OCI-LY1 (cell line): ENCODE data around the gene MAML2.

Experiments used
- H2AFZ ChIP-seq: fragments of 200-600 bp; sonication (generic), shearing (Covaris generic); 2 replicates; pipeline ENCODE4 v1.6.0; 2014; ENCODE audit warnings: antibody characterized with exemption, mild to moderate bottlenecking, low read length
- H3F3A ChIP-seq: fragments of 200-600 bp; sonication (generic), shearing (Covaris generic); 2 replicates; pipeline ENCODE4 v1.6.0; 2014; ENCODE audit warnings: mild to moderate bottlenecking, antibody characterized with exemption, low read length, moderate library complexity; ENCODE audit not compliant: insufficient read depth
- H3K27ac ChIP-seq: fragments of 200-600 bp; sonication (generic); 2 replicates; pipeline ENCODE4 v1.5.1; 2014; ENCODE audit warnings: low read length, mixed run types, mild to moderate bottlenecking, low read depth; ENCODE audit not compliant: poor library complexity, severe bottlenecking
- H3K27me3 ChIP-seq: fragments of 200-600 bp; sonication (generic); 2 replicates; pipeline ENCODE4 v1.6.0; 2014; ENCODE audit warnings: antibody characterized with exemption, mild to moderate bottlenecking, low read length, moderate library complexity; ENCODE audit not compliant: insufficient read depth
- H3K36me3 ChIP-seq: fragments of 200-600 bp; sonication (generic); 2 replicates; pipeline ENCODE4 v1.6.1; 2014; ENCODE audit warnings: mild to moderate bottlenecking, antibody characterized with exemption, low read length, moderate library complexity, mixed read lengths; ENCODE audit not compliant: insufficient read depth
- H3K4me1 ChIP-seq: fragments of 200-600 bp; sonication (generic); 2 replicates; pipeline ENCODE4 v1.5.1; 2014; ENCODE audit warnings: mild to moderate bottlenecking, low read length, moderate library complexity; ENCODE audit not compliant: insufficient read depth, severe bottlenecking
- H3K4me2 ChIP-seq: fragments of 200-600 bp; sonication (generic), shearing (Covaris generic); 2 replicates; pipeline ENCODE4 v1.6.1; 2014; ENCODE audit warnings: low read length
- H3K4me3 ChIP-seq: fragments of 200-600 bp; sonication (generic); 2 replicates; pipeline ENCODE4 v1.5.1; 2014; ENCODE audit warnings: low read length, low read depth, mild to moderate bottlenecking, mixed read lengths; ENCODE audit not compliant: poor library complexity, severe bottlenecking
- H3K79me2 ChIP-seq: fragments of 200-600 bp; shearing (Covaris generic); 2 replicates; pipeline ENCODE4 v1.6.1; 2016; ENCODE audit warnings: mixed run types, low read length, mixed read lengths; ENCODE audit not compliant: insufficient read depth
- H3K9ac ChIP-seq: fragments of 200-600 bp; sonication (generic), shearing (Covaris generic); 2 replicates; pipeline ENCODE4 v1.6.1; 2014; ENCODE audit warnings: mild to moderate bottlenecking, low read length, mixed read lengths
- H3K9me2 ChIP-seq: fragments of 200-600 bp; sonication (generic), shearing (Covaris generic); 2 replicates; pipeline ENCODE4 v1.6.1; 2014; ENCODE audit warnings: low read depth, mild to moderate bottlenecking, low read length, mixed read lengths
- H3K9me3 ChIP-seq: fragments of 200-600 bp; shearing (Covaris generic); 2 replicates; pipeline ENCODE4 v1.6.1; 2014; ENCODE audit warnings: low read length, mixed read lengths
- H4K20me1 ChIP-seq: fragments of 200-600 bp; sonication (generic), shearing (Covaris generic); 2 replicates; pipeline ENCODE4 v1.6.0; 2016; ENCODE audit warnings: mild to moderate bottlenecking, low read length; ENCODE audit not compliant: insufficient read depth
- CTCF ChIP-seq: fragments of 200-600 bp; sonication (generic), shearing (Covaris generic); IDR thresholded peaks from 2 replicates; pipeline ENCODE4 v1.5.1; 2017; ENCODE audit warnings: mild to moderate bottlenecking, antibody characterized with exemption, low read length, moderate library complexity, mixed read lengths
- EZH2 ChIP-seq: fragments of 200-600 bp; sonication (generic), shearing (Covaris generic); IDR thresholded peaks from 2 replicates; pipeline ENCODE4 v1.8.0; 2017; ENCODE audit warnings: borderline replicate concordance, mixed run types, mild to moderate bottlenecking, antibody characterized with exemption, low read length, moderate library complexity, mixed read lengths

Gene MAML2

GRCh38 chr11:96004862-96005261, 338.1 kb downstream of the MAML2 start:
- no peaks in the 10 kb centered on the region for H4K20me1 ChIP-seq
- no peak for TF ChIP-seq EZH2
- TF ChIP-seq CTCF, result no peak
- no peaks in the 10 kb centered on the region for H3K9me2 ChIP-seq
- no peaks in the 10 kb centered on the region for H3K9me3 ChIP-seq
- no peak overlapping the region for H3K27ac ChIP-seq
- no peaks in the 10 kb centered on the region for H3K36me3 ChIP-seq
- no peaks in the 10 kb centered on the region for H3K79me2 ChIP-seq
- no peak overlapping the region for H2AFZ ChIP-seq
- H3K4me2 ChIP-seq, result no peak overlapping the region
- no peak overlapping the region for H3K9ac ChIP-seq
- no peak overlapping the region for H3K4me3 ChIP-seq
- no peaks in the 10 kb centered on the region for H3K4me1 ChIP-seq
- no peaks in the 10 kb centered on the region for H3K27me3 ChIP-seq
- no peaks in the 10 kb centered on the region for H3F3A ChIP-seq

GRCh38 chr11:96002754-96003290, 340.2 kb downstream of the MAML2 start:
- no peak overlapping the region for H3K27ac ChIP-seq
- no peaks in the 10 kb centered on the region for H3K4me1 ChIP-seq
- no peak for TF ChIP-seq CTCF
- no peak for TF ChIP-seq EZH2
- H3K79me2 ChIP-seq, result no peaks in the 10 kb centered on the region
- H3K9ac ChIP-seq, result no peak overlapping the region
- no peaks in the 10 kb centered on the region for H4K20me1 ChIP-seq
- no peaks in the 10 kb centered on the region for H3F3A ChIP-seq
- no peak overlapping the region for H2AFZ ChIP-seq
- H3K9me3 ChIP-seq, result no peaks in the 10 kb centered on the region
- no peak overlapping the region for H3K4me3 ChIP-seq
- no peaks in the 10 kb centered on the region for H3K27me3 ChIP-seq
- H3K4me2 ChIP-seq, result no peak overlapping the region
- no peaks in the 10 kb centered on the region for H3K36me3 ChIP-seq
- H3K9me2 ChIP-seq, result no peaks in the 10 kb centered on the region

- Histone ChIP-seq H3F3A (no peaks in the 10 kb centered on the region), H3K36me3 (no peaks in the 10 kb centered on the region), H3K79me2 (no peaks in the 10 kb centered on the region), H2AFZ (no peak overlapping the region), H3K4me1 (no peaks in the 10 kb centered on the region), H3K4me3 (no peak overlapping the region), H3K27ac (no peak overlapping the region), H3K4me2 (no peak overlapping the region), H4K20me1 (no peaks in the 10 kb centered on the region), H3K9ac (no peak overlapping the region), H3K27me3 (no peaks in the 10 kb centered on the region), H3K9me3 (no peaks in the 10 kb centered on the region), H3K9me2 (no peaks in the 10 kb centered on the region)
- TF ChIP-seq CTCF (no peak), EZH2 (no peak)
Measured at GRCh38 chr11:96002339-96002738, 340.7 kb downstream of the MAML2 start.
